HCT116 (cell line): ENCODE measurements around the gene RXRA. TPM values are rescaled to one million over a fixed set of nuclear protein-coding genes. Genes with fewer than 3 reads are reported as not detected.

Experiments used
- ATAC-seq: fragments of 200-7000 bp; cut with Tn5 transposase; 2 replicates; pipeline ENCODE4 v1.9.1; 2020; ENCODE audit warnings: mild to moderate bottlenecking, moderate library complexity
- BruUV-seq: library from RNA; stranded (reverse); fragments of 400-500 nt; replicated peaks from 2 replicates; lab custom pipeline; 2021; lab: Mats Ljungman, UMichigan
- CTCF ChIA-PET: fragments of 300-600 bp; sonication (Branson Sonifier 250); formaldehyde crosslinking; loops from one replicate; lab custom pipeline; 2021; ENCODE audit warnings: antibody characterized with exemption; lab: Charles Lee
- POLR2A ChIA-PET: fragments of 300-600, 350-600 bp; sonication (Branson Sonifier 250); formaldehyde crosslinking; loops from one replicate; lab custom pipeline; 2021; ENCODE audit warnings: antibody characterized with exemption; lab: Charles Lee
- RAD21 ChIA-PET, 2 experiments: fragments of 300-600 bp; sonication (Branson Sonifier 250); formaldehyde crosslinking; loops; one replicate each; lab custom pipeline; 2023; ENCODE audit warnings: low total read pairs in 2 of 2; ENCODE audit not compliant: uncharacterized antibody in 2 of 2, unreplicated experiment in 2 of 2, low non-redundant PET in 1 of 2; lab: Charles Lee
- DNase-seq: peaks from one replicate; pipeline ENCODE4 v3.0.0-alpha.2; 2010; ENCODE audit warnings: low read depth, low spot score
- H2AFZ ChIP-seq: fragments of 200-600 bp; shearing (Covaris generic), sonication (generic); 2 replicates; pipeline ENCODE4 v1.6.1; 2017; ENCODE audit warnings: low read depth, mixed run types, mixed read lengths, antibody characterized with exemption, low read length; ENCODE audit not compliant: poor library complexity, severe bottlenecking
- H3K27ac ChIP-seq: 2 replicates; pipeline ENCODE4 v1.5.1; 2012; ENCODE audit warnings: low read depth, low read length
- H3K27me3 ChIP-seq: fragments of 200-600 bp; sonication (generic); 2 replicates; pipeline ENCODE4 v1.6.1; 2016; ENCODE audit warnings: mixed run types, low read length, mixed read lengths; ENCODE audit not compliant: insufficient read depth
- H3K36me3 ChIP-seq, 2 experiments: fragments of 200-500 bp in 1 of 2; fragments of 200-600 bp in 1 of 2; sonication (Bioruptor generic) in 1 of 2; sonication (generic) in 1 of 2; 2 replicates each; pipeline versions ENCODE4 v1.5.1 to v1.6.1; 2014 to 2016; ENCODE audit warnings: low read length in 2 of 2, inconsistent platforms in 1 of 2, mixed read lengths in 1 of 2, mixed run types in 1 of 2; ENCODE audit not compliant: insufficient read depth in 2 of 2, control insufficient read depth in 1 of 2
- H3K4me1 ChIP-seq, 2 experiments: fragments of 200-600 bp in 1 of 2; sonication (generic) in 1 of 2; 2 replicates each; pipeline versions ENCODE4 v1.5.1 to v1.6.1; 2012 to 2017; ENCODE audit warnings: low read length in 2 of 2, inconsistent platforms in 1 of 2, mild to moderate bottlenecking in 1 of 2, mixed read lengths in 1 of 2, mixed run types in 1 of 2, moderate library complexity in 1 of 2; ENCODE audit not compliant: insufficient read depth in 2 of 2, control insufficient read depth in 1 of 2
- H3K4me2 ChIP-seq: fragments of 200-600 bp; sonication (generic); 2 replicates; pipeline ENCODE4 v1.6.1; 2017; ENCODE audit warnings: mixed run types, low read length, mixed read lengths
- H3K4me3 ChIP-seq, 2 experiments: fragments of 200-600 bp in 1 of 2; sonication (generic) in 1 of 2; replicated peaks in 1 of 2; 2 replicates each; pipeline ENCODE4 v1.5.1; 2011 to 2016; ENCODE audit warnings: low read length in 2 of 2, control low read depth in 1 of 2, low read depth in 1 of 2, mild to moderate bottlenecking in 1 of 2, mixed read lengths in 1 of 2, mixed run types in 1 of 2
- H3K79me2 ChIP-seq: fragments of 200-600 bp; sonication (generic); 2 replicates; pipeline ENCODE4 v1.6.1; 2017; ENCODE audit warnings: mild to moderate bottlenecking, mixed run types, low read length, moderate library complexity, mixed read lengths; ENCODE audit not compliant: insufficient read depth
- H3K9ac ChIP-seq: fragments of 200-600 bp; sonication (generic); 2 replicates; pipeline ENCODE4 v1.6.1; 2016; ENCODE audit warnings: low read length, mixed read lengths
- H3K9me2 ChIP-seq: fragments of 200-600 bp; sonication (generic), shearing (Covaris generic); 2 replicates; pipeline ENCODE4 v1.6.1; 2017; ENCODE audit warnings: mixed run types, mild to moderate bottlenecking, moderate library complexity; ENCODE audit not compliant: insufficient read depth
- H3K9me3 ChIP-seq, 2 experiments: fragments of 200-500 bp in 1 of 2; fragments of 200-600 bp in 1 of 2; sonication (Bioruptor generic) in 1 of 2; sonication (generic) in 1 of 2; 2 replicates each; pipeline ENCODE4 v1.6.1; 2014 to 2017; ENCODE audit warnings: low read length in 2 of 2, mixed read lengths in 2 of 2, inconsistent platforms in 1 of 2, low read depth in 1 of 2, mild to moderate bottlenecking in 1 of 2, mixed run types in 1 of 2, moderate library complexity in 1 of 2; ENCODE audit not compliant: control insufficient read depth in 1 of 2, insufficient read depth in 1 of 2
- H4K20me1 ChIP-seq: fragments of 200-600 bp; sonication (generic), shearing (Covaris generic); 2 replicates; pipeline ENCODE4 v1.6.1; 2017; ENCODE audit warnings: mixed run types, mild to moderate bottlenecking, moderate library complexity; ENCODE audit not compliant: insufficient read depth
- ELF1 ChIP-seq: IDR thresholded peaks from 2 replicates; pipeline ENCODE4 v1.6.1; 2012; ENCODE audit warnings: low read depth, borderline replicate concordance
- EZH2 ChIP-seq: fragments of 200-600 bp; sonication (generic); IDR thresholded peaks from 2 replicates; pipeline ENCODE4 v1.6.1; 2017; ENCODE audit warnings: antibody characterized with exemption, mixed run types
- JUND ChIP-seq: IDR thresholded peaks from 2 replicates; pipeline ENCODE4 v1.6.1; 2012
- POLR2A ChIP-seq: IDR thresholded peaks from 2 replicates; pipeline ENCODE4 v1.7.0; 2011; ENCODE audit warnings: borderline replicate concordance; ENCODE audit not compliant: insufficient read depth, insufficient read length; ENCODE audit errors: extremely low read depth
- TCF7L2 ChIP-seq: IDR thresholded peaks from 2 replicates; pipeline ENCODE4 v1.7.0; 2011; ENCODE audit warnings: borderline replicate concordance, inconsistent platforms; ENCODE audit not compliant: insufficient read depth, insufficient read length; ENCODE audit errors: extremely low read depth
- intact Hi-C: fragments of 100-400 bp; cut with micrococcal nuclease; formaldehyde crosslinking; loops from 2 replicates; pipeline ENCODE4 v1.10.0; 2022
- total RNA-seq: library from RNA; stranded (reverse); gene quantifications from one replicate; pipeline ENCODE4 v1.2.1, GENCODE V29; 2021; ENCODE audit not compliant: unreplicated experiment
- TF ChIP-seq, protein P1 (sequence below): IDR thresholded peaks from 2 replicates; pipeline ENCODE4 v1.6.1; 2012; ENCODE audit warnings: low read depth

The RXRA gene
- total RNA-seq, 1 experiment from 2014 or later = 43.9 TPM

DNA sequence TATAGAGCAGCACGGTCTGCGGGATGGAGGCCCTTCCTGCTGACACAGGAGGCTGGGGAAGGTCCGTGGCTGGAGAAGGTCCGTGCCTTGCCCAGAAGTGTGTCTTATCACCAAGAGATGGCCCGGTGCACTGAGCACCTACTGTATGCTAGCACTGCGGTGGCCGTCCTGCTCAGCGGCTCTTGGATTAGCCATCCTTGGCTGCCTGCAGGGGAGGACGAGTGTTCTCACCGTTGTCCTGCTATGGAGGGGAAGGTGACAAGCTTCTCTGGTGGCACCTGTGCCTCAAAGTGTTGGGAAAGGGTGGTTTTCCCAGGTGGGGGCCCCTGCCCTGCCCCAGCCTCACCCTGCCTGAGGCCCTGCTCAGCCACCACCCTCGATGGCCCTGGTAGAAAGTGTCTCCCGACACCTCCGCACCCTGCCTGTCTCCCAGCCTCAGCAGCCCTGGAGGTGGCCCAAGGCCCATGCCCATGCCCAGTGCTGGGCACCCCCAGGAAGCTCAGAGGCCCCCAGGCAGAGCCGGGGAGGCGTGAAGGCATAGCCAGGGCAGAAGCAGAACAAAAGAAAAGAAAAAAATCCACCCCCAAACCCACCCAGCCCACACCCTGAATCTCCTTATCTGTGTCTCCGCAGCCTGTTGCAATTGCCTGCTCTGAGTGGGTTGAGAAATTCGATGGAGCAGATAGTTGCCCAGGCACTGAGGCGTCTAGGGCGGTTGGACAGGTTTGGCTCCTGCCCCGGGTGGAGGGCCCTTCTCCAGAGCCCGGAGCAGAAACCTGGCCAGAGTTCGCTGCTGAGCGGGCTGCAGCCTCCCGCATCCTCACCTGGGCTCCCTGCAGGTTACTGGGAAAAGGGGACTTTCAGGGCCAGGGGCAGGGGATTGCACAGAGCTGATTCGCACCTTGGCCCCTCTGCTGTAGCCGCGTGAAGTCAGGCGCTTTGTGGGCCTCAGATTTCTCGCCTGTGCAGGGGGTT lies 30.5 kb downstream of the RXRA start:
- H3K4me1 ChIP-seq = peaks cover 21 to 25% of the 10 kb centered on the region in 2 experiments; a peak in 2 of 4 replicates
- ATAC-seq (no peak), DNase-seq (no peak)
- peaks cover 47% of the 10 kb centered on the region; the same call in 1 of the 2 replicates for H3K79me2 ChIP-seq
- H3K27me3 ChIP-seq = no peaks in the 10 kb centered on the region
- intact Hi-C loops = no loop called here
- ChIA-PET POLR2A (no interaction called here), RAD21 (no interaction called here), CTCF (no interaction called here)
- no peak overlapping the region for H2AFZ ChIP-seq
- H3K9ac ChIP-seq = no peak overlapping the region
- H3K4me2 ChIP-seq = no peak overlapping the region
- H4K20me1 ChIP-seq = no peaks in the 10 kb centered on the region
- peak overlapping the region; percentile 18; the same call in 1 of the 2 replicates for H3K27ac ChIP-seq
- no peak overlapping the region for H3K4me3 ChIP-seq
- no peaks in the 10 kb centered on the region for H3K9me3 ChIP-seq
- no peaks in the 10 kb centered on the region for H3K9me2 ChIP-seq
- TF ChIP-seq, protein P1, sequence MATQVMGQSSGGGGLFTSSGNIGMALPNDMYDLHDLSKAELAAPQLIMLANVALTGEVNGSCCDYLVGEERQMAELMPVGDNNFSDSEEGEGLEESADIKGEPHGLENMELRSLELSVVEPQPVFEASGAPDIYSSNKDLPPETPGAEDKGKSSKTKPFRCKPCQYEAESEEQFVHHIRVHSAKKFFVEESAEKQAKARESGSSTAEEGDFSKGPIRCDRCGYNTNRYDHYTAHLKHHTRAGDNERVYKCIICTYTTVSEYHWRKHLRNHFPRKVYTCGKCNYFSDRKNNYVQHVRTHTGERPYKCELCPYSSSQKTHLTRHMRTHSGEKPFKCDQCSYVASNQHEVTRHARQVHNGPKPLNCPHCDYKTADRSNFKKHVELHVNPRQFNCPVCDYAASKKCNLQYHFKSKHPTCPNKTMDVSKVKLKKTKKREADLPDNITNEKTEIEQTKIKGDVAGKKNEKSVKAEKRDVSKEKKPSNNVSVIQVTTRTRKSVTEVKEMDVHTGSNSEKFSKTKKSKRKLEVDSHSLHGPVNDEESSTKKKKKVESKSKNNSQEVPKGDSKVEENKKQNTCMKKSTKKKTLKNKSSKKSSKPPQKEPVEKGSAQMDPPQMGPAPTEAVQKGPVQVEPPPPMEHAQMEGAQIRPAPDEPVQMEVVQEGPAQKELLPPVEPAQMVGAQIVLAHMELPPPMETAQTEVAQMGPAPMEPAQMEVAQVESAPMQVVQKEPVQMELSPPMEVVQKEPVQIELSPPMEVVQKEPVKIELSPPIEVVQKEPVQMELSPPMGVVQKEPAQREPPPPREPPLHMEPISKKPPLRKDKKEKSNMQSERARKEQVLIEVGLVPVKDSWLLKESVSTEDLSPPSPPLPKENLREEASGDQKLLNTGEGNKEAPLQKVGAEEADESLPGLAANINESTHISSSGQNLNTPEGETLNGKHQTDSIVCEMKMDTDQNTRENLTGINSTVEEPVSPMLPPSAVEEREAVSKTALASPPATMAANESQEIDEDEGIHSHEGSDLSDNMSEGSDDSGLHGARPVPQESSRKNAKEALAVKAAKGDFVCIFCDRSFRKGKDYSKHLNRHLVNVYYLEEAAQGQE = no peak
- TF ChIP-seq TCF7L2 = no peak
- TF ChIP-seq ELF1 = no peak
- no peak for TF ChIP-seq POLR2A
- TF ChIP-seq EZH2 = no peak
- no peak for TF ChIP-seq JUND
- H3K36me3 ChIP-seq = no peaks in the 10 kb centered on the region
- BruUV-seq = no TSS peak
